ENCODE data around the gene PPP1R3E. TPM values are rescaled to one million over a fixed set of nuclear protein-coding genes. Genes with fewer than 3 reads are reported as not detected.
A peak's percentile ranks its signal among the peaks of the same experiment; 100 is the strongest.
"Not testable (repeated sequence)": the region's sequence is repeated elsewhere in the genome, so short reads cannot be mapped to it uniquely, and the experiment has no call there.

The PPP1R3E gene
- total RNA-seq, 2 experiments from 2014 or later: 30.9 to 44.6 TPM

GRCh38 chr14:23296012-23296777 is 6.5 kb downstream of the PPP1R3E start:
- Mint-ChIP-seq H3K9me3 (ENCODE audit: low read depth) (no peaks in the 10 kb centered on the region), H3K27me3 (no peaks in the 10 kb centered on the region), H3K36me3 (ENCODE audit: low read depth) (peaks cover 19% of the 10 kb centered on the region), H3K4me3 (no peak overlapping the region), H3K27ac (peak overlapping the region; percentile 16), H3K4me1 (peaks cover 26% of the 10 kb centered on the region)
- CTCF ChIA-PET: interaction anchor here (0.6 to 12.8 kb wide), 10 partner anchors 9 to 839 kb away, joined by 3 to 173 read pairs (median 4); partner anchors contain the start of genes ACIN1, C14orf119, CEBPE and HOMEZ
- POLR2A ChIA-PET: no interaction called here
- ATAC-seq (no peak), DNase-seq (no peak)
- intact Hi-C loops (cut with DNase I, micrococcal nuclease): no loop called here

- H3K4me3 Mint-ChIP-seq: peak overlapping the region; percentile 7
Measured at GRCh38 chr14:23294734-23295561, 7.7 kb downstream of the PPP1R3E start.

DNA sequence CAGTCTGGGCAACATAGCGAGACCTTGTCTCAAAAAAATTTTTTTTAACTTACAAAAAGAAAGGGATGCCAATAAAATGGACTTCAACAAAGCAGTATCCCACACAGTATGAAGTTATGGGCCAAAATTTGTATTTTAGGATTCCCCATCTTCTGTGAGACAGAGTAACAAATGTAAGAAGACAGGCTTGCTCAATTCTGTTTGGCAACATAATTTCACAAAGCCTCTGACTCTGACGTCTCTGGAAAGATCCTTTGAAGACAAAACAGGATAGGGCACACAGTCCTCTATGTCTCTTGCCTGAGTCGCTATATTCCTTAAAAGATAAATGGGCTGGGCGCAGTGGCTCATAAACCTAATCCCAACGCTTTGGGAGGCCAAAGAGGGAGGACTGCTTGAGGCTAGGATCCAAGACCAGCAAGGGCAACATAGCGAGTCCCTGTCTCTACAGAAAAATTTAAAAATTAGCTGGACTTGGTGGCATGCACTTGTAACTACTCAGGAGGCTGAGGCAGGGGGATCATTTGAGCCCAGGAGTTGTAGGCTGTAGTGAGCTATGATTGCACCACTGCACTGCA is 15.7 kb downstream of the PPP1R3E start:
- H3K4me1 Mint-ChIP-seq: peaks cover 18% of the 10 kb centered on the region
- peak overlapping the region; percentile 99 for H3K4me3 Mint-ChIP-seq
- ChIA-PET CTCF (interaction anchor here (1.1 to 3.8 kb wide), 12 partner anchors 9 to 218 kb away, joined by 3 to 22 read pairs (median 5); partner anchors contain the start of genes PABPN1 and PPP1R3E), POLR2A (interaction anchor here (0.8 to 2.3 kb wide), 4 partner anchors 14 to 520 kb away, joined by 3 to 15 read pairs (median 7); partner anchors contain the start of genes ACIN1, C14orf119, OXA1L and PABPN1)
- no peaks in the 10 kb centered on the region for H3K9me3 Mint-ChIP-seq (ENCODE audit: low read depth)
- intact Hi-C loops (cut with DNase I, micrococcal nuclease): loop anchor here (1.0 to 10.0 kb wide), 9 partner anchors 8 to 264 kb away; partner anchors contain the start of genes ACIN1 (in 2 of the 2), C14orf119 (in 2 of the 2), NGDN (in 2 of the 2) and PABPN1 (in 1 of the 2)
- peaks cover 10% of the 10 kb centered on the region for H3K36me3 Mint-ChIP-seq (ENCODE audit: low read depth)
- H3K27ac Mint-ChIP-seq: peak overlapping the region; percentile 95
- H3K27me3 Mint-ChIP-seq: no peaks in the 10 kb centered on the region
- ATAC-seq (no peak), DNase-seq (no peak)

More at GRCh38 chr14:23294734-23295561, 7.7 kb downstream of the PPP1R3E start:
- CTCF ChIA-PET: interaction anchor here (0.6 to 12.8 kb wide), 16 partner anchors 8 to 1527 kb away, joined by 3 to 173 read pairs (median 4); partner anchors contain the start of genes ACIN1, CEBPE, HOMEZ and PABPN1
- Mint-ChIP-seq H3K27ac (peak overlapping the region; percentile 47), H3K4me1 (peaks cover 20% of the 10 kb centered on the region), H3K9me3 (ENCODE audit: low read depth) (no peaks in the 10 kb centered on the region), H3K27me3 (no peaks in the 10 kb centered on the region), H3K36me3 (ENCODE audit: low read depth) (peaks cover 17% of the 10 kb centered on the region)
- peak; percentile 91 for ATAC-seq
- POLR2A ChIA-PET: no interaction called here
- DNase-seq: peak; percentile 68
- intact Hi-C loops (cut with DNase I, micrococcal nuclease): loop anchor here (1.0 to 2.0 kb wide), 4 partner anchors 9 to 175 kb away; partner anchors contain the start of gene HOMEZ (in 1 of the 2)

GRCh38 chr14:23286020-23286901 is 16.4 kb downstream of the PPP1R3E start, which contains the start of gene HOMEZ:
TSS of gene HOMEZ (minus strand) at chr14:23286132. CDS start at chr14:23285952, 180 bp downstream.
- ATAC-seq: peak; percentile 98
- ChIA-PET CTCF (interaction anchor here (0.7 to 3.8 kb wide), 15 partner anchors 10 to 1361 kb away, joined by 3 to 22 read pairs (median 4); partner anchors contain the start of genes PABPN1, PPP1R3E and PRMT5), POLR2A (interaction anchor here (0.6 to 2.3 kb wide), 6 partner anchors 12 to 520 kb away, joined by 3 to 15 read pairs (median 4); partner anchors contain the start of genes ACIN1, C14orf119, OXA1L and PABPN1)
- H3K27ac Mint-ChIP-seq: peak within 1 kb of the TSS; percentile 95
- H3K36me3 Mint-ChIP-seq (ENCODE audit: low read depth): peaks cover 10% of the 10 kb centered on the region
- no peaks in the 10 kb centered on the region for H3K27me3 Mint-ChIP-seq
- H3K4me3 Mint-ChIP-seq: peak within 1 kb of the TSS; percentile 99
- peak; percentile 99 for DNase-seq
- intact Hi-C loops (cut with DNase I, micrococcal nuclease): loop anchor here (1.0 to 10.0 kb wide), 9 partner anchors 9 to 265 kb away; partner anchors contain the start of genes ACIN1 (in 2 of the 2), C14orf119 (in 2 of the 2), NGDN (in 2 of the 2) and PABPN1 (in 1 of the 2)
- peaks cover 18% of the 10 kb centered on the region for H3K4me1 Mint-ChIP-seq
- H3K9me3 Mint-ChIP-seq (ENCODE audit: low read depth): no peaks in the 10 kb centered on the region

DNA sequence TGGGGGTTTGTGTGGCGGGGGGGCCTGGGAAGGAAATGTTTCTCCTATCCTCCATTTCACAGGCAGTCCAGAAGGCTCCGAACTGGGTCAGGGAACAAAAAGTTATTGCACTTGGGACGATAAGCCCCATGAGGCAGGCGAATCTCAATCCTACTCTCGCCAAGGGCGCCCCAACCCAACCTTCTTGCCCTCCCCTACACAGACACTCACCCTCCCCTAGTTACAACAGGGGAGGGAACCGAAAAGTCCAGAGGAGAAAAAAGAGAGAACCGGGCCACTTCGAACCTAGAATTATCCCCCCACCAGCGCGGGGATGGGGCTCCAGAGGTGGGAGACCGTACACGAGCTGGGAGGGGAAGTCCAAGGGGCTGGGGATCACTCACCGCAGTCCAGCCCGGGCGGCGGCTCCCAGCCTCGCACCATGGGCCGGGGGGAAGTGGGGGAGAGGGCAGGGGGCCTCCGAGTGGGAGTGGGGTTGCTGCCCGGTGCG is 17.1 kb downstream of the PPP1R3E start:
- Mint-ChIP-seq H3K4me3 (peak overlapping the region; percentile 99), H3K36me3 (ENCODE audit: low read depth) (peaks cover 10% of the 10 kb centered on the region), H3K4me1 (peaks cover 18% of the 10 kb centered on the region), H3K27ac (peak overlapping the region; percentile 90), H3K9me3 (ENCODE audit: low read depth) (no peaks in the 10 kb centered on the region), H3K27me3 (no peaks in the 10 kb centered on the region)
- peak; percentile 28 for ATAC-seq
- intact Hi-C loops (cut with DNase I, micrococcal nuclease): loop anchor here (1.0 to 10.0 kb wide), 9 partner anchors 10 to 266 kb away; partner anchors contain the start of genes ACIN1 (in 2 of the 2), C14orf119 (in 2 of the 2), NGDN (in 2 of the 2) and PABPN1 (in 1 of the 2)
- CTCF ChIA-PET: interaction anchor here (0.7 to 3.8 kb wide), 8 partner anchors 11 to 407 kb away, joined by 3 to 22 read pairs (median 4); partner anchors contain the start of genes PABPN1, PPP1R3E and PRMT5
- POLR2A ChIA-PET: interaction anchor here (0.9 to 2.3 kb wide), 4 partner anchors 15 to 190 kb away, joined by 3 to 15 read pairs (median 6); partner anchors contain the start of genes ACIN1, C14orf119 and PABPN1
- DNase-seq: no peak

DNA sequence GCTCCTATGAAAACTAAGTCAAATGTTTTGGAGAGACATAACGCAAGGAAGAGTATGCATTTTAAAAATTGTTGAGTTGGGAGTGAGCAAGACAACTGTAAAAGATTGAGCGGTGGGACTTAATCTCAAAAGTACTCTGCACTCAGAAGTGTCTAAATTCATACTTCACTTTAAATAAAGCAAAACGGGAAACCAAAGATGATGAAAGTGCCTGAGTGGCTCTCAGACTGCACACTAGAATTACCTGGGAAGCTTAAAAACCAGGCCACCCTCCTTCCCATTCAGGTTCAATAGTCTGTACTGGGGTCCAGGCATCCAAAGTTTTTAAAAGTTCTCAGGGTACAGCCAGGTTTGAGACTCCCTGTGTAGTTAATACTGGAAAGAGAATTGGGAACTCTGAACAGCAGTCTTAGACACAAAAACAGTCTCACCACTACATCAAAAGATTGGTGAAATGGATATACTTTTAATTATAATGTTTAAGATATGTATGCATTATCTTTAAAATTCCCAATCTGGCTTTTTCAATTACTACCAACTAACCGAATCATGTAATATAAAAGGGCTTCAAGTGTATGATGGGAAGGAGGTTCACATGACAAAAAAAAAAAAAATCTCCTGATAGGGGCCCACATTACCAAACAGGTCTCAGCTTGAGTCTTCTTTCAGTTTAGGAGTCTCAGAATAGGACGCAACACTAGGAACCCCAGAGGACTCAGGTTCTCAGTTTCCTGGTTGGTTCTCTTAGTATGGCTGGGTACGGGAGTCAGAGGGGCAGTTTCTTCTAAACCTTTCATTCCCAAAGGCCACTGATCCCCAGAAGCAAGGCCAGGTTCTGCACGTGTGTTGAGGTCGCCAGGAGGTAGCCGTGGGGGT is 17.8 kb downstream of the PPP1R3E start:
- Mint-ChIP-seq H3K27me3 (no peaks in the 10 kb centered on the region), H3K27ac (peak overlapping the region; percentile 90), H3K36me3 (ENCODE audit: low read depth) (peaks cover 10% of the 10 kb centered on the region), H3K4me1 (peaks cover 18% of the 10 kb centered on the region), H3K4me3 (peak overlapping the region; percentile 99), H3K9me3 (ENCODE audit: low read depth) (no peaks in the 10 kb centered on the region)
- DNase-seq: peak; percentile 34
- peak; percentile 16 for ATAC-seq
- ChIA-PET POLR2A (interaction anchor here (1.8 kb wide), 1 partner anchor 16 kb away, joined by 10 read pairs; no protein-coding TSS in a partner anchor), CTCF (interaction anchor here (0.7 to 3.1 kb wide), 2 partner anchors 17 to 406 kb away, joined by 3 to 20 read pairs; partner anchors contain the start of gene PPP1R3E)
- intact Hi-C loops (cut with DNase I, micrococcal nuclease): loop anchor here in 1 of 2 experiments (10.0 kb wide), 1 partner anchor 190 kb away; the partner anchor contains the start of genes ACIN1 and C14orf119

- peaks cover 15% of the 10 kb centered on the region for H3K4me1 Mint-ChIP-seq
- ChIA-PET CTCF (interaction anchor here (1.2 kb wide), 1 partner anchor 11 kb away, joined by 3 read pairs; no protein-coding TSS in a partner anchor), POLR2A (no interaction called here)
- no peak for DNase-seq
- no peaks in the 10 kb centered on the region for H3K9me3 Mint-ChIP-seq (ENCODE audit: low read depth)
- H3K36me3 Mint-ChIP-seq (ENCODE audit: low read depth): peaks cover 12% of the 10 kb centered on the region
- intact Hi-C loops (cut with DNase I, micrococcal nuclease): loop anchor here in 1 of 2 experiments (10.0 kb wide), 1 partner anchor 186 kb away; the partner anchor contains the start of genes ACIN1 and C14orf119
- H3K27ac Mint-ChIP-seq: no peak overlapping the region
- H3K4me3 Mint-ChIP-seq: no peak overlapping the region
- no peak for ATAC-seq
- no peaks in the 10 kb centered on the region for H3K27me3 Mint-ChIP-seq
Measured at GRCh38 chr14:23281247-23281646, 21.4 kb downstream of the PPP1R3E start.

DNA sequence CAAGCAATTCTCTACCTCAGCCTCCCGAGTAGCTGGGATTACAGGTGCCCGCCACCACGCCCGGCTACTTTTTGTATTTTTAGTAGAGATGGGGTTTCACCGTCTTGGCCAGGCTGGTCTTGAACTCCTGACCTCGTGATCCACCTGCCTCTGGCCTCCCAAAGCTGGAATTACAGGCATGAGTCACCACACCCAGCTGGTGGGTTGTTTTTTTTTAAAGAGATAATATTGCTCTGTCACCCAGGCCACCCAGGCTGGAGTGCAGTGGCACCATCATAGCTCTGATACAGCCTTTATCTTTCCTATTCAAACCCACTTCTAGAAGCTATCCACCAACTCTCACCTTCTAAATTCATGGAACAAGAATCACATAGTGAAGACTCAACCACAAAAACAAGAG is 24.7 kb downstream of the PPP1R3E start:
- H3K9me3 Mint-ChIP-seq (ENCODE audit: low read depth); ATAC-seq; intact Hi-C loops (cut with DNase I, micrococcal nuclease); H3K4me3 Mint-ChIP-seq; H3K27me3 Mint-ChIP-seq; DNase-seq; H3K27ac Mint-ChIP-seq; H3K4me1 Mint-ChIP-seq: not testable (repeated sequence)
- POLR2A ChIA-PET: interaction anchor here (0.6 kb wide), 1 partner anchor 194 kb away, joined by 4 read pairs; no protein-coding TSS in a partner anchor
- CTCF ChIA-PET: interaction anchor here (0.6 to 1.8 kb wide), 5 partner anchors 10 to 209 kb away, joined by 3 to 5 read pairs (median 4); no protein-coding TSS in a partner anchor
- peaks cover 12% of the 10 kb centered on the region for H3K36me3 Mint-ChIP-seq (ENCODE audit: low read depth)
